NCI-H2107 (cell line): ENCODE data around the gene KLRF2.

Source experiments
- DNase-seq: peaks from one replicate; lab custom pipeline; 2025; lab: John Stamatoyannopoulos, UW

KLRF2 gene

DNA sequence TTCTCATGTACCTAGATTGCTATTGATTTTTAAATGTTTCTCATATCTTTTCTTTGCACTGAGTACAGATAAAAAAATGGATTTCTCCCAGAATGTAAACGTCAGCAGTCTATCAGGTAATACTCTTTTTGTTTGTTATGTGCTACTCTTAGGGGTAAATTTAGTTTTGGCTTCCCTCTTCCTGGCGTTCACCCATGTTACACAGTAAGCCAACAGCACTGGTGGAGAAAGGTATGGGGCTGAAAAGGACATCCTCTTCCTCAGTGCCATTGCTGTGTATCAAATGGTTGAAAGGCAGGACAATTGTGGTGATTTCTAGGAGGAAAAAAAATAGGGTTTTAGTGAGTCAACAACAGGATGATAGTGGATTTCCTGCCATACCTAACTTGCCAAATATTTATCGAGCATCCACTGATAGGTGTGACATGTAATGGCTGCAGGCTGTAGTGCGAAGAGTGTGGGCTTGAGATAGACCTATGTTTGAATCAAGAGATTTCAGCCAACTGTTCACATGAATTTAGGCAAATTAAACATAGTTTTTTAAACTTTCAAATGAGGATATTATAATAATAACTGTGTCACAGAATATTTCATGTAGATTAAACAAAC, 7.5 kb downstream of the KLRF2 start:
- DNase-seq, result no peak

DNA sequence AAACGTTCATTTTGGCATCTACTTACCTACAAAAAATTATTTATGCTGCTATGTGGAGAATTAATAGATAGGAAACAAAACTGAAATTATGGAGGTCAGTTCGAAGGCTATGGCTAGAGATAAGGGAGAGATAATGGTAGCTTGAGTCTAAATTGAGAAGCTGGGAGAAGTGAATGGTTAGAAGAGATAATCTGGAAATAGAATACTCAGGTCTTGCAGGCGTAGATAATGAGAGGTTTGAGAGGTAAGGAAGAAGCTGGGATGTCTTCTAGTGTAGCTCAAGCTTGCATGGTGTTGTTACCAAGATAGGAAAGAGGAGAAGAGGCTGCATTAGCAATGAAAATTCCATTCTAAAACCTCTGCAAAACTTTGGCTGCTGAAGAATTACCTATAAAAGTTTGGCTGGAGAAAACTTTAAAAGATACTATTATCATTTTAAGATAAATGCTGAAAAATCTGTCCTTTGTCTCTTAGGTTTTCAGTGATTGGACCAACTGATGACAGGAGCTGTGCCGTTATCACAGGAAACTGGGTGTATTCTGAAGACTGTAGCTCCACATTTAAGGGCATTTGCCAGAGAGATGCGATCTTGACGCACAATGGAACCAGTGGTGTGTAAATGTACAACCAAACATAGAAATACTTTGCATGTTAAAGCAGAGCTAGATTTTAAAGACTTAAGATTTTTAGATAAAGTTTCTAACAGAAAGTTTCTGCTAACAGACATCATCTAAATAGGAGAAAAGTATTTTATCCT, 14.1 kb downstream of the KLRF2 start:
- no peak for DNase-seq

DNA sequence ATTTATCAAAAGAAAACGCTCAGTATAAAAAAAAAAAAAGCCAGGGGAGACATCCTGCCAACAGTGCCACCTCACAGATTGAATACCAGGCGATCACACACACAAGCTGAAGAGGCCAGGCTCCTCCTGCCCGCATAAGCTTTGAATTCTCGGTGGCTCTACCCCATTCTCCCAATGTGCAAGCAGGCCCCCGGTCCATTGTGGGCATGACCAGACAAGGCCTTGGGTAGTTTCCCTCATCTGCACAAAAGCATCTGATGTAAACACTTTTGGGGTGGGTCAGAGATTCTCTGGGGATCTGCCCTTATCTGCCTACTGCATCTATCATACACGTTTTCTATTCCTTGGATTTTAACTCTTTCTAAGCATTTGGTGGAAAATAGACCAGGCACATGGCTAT, 16.2 kb downstream of the KLRF2 start:
- no peak for DNase-seq

DNA sequence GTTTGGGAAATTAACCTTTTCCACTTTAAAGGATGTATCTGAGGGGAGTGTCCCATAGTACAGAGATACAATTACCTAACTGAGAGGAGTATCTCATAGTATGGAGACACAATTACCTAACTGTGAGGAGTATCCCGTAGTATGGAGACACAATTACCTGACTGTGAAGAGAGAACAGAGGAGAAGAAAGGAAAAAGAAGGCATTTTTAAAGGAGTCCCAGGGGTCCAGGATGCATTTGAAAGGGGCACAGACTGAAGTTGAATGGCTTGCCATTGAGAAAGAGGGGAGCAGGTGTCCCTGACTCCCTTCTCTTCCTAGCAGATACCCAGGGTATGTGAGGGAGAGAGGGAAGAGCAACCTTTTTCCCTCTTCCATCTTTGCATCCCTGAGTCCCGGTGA, 17.9 kb downstream of the KLRF2 start:
- DNase-seq, result no peak

DNA sequence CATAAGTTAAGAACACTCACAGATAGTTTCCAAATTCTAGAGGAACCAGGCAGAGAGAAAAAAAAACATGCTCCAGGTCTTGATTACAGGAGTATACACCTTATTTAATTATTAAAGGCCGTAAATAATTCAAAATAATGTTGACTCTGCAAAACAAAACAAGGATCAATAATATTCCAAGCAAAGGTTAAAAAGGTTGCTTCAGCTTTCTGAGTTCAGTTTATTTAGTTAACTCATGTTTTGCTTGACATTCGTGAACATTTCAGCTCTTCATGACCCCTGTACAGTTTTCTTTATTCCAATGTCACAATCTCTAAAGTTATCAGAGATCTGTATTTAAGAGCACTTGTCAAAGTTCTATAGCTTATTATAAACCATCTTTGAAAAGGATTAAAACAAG, 19.6 kb downstream of the KLRF2 start:
- no peak for DNase-seq

DNA sequence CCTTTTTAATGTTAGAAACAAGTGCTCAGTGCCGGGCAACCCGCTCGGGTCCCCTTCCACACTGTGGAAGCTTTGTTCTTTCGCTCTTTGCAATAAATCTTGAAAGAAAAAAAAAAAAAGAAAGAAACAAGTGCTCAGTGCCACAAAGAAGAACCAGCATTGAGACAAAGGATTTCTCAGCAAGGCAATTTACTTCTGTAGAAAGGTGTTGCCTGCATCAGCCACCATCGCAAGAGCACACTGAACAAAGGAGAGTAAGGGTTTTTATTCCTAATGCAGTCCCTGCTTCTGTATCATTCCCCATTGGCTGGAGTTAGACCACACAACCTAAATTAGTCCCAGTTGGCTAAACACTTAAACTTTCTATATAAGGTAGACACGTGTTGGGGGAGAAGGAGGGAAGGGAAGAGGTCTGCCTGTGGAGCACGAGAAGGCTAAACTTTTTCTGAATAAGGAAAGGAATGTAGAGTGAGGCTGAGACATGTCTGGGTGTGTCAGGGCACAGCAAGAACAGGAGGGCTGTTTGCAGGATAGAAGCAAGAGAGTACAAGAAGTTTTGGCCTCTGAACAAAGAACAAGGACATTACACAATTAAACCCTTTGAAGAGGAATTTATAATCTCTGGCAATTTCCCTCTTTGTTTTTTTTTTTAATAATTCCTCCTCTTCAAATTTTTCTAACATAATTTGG, 21.4 kb downstream of the KLRF2 start:
- DNase-seq, result no peak

DNA sequence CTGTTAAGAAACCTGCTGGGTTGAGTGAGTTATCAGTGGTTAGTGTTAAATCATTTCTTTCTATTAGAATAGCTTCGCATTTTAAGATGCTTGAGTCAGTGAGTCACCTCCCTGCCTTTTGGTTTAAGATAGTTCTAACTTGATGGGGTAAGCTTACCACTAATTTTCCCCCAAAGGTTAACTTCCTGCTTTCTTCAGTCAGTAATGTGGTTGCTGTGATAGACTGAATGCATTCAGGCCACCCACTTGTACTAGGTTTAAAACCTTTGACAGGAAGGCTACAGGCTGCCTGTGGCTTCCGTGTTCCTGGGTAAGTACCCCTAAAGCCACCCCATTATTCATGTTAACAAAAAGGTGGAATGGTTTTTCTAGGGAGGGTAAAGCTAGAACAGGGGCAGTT, 25.6 kb downstream of the KLRF2 start:
- DNase-seq, result no peak

DNA sequence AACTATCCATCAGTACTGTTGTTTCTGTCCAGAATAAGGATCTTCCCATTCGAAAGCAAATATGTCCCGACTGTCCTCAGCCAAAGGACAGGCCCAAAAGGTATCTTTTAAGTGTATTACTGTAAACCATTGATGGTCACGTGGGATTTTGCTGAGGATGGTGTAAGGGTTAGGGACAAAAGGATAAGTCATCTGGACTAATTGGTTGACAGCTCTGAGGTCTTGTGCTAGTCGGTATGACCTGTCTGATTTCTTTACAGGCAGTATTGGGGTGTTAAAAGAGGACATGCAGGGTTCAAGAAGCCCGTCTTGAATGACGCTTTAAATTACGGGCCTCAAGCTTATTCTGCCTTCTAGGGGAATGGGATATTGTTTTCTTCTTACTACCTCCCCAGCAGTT, 26.5 kb downstream of the KLRF2 start:
- DNase-seq, result no peak

DNA sequence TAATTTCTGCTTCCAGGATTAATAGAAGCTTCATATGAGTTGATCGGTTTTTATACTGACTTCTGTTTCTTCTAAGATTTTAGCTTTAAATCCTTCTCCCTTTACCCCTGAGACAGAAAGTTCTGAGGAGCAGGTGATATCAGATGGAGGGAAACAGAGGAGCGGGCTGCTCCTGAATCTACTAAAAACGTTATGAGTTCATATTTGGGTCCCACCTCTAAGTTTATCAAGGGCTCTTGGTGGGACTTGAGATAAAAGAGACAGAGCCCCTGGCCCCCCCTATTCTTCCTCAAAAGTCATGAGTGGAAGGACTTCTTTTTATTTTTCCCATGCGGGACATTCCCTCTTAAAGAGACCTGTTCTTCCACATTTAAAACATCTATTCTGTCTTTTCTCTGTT, 27.1 kb downstream of the KLRF2 start:
- no peak for DNase-seq

DNA sequence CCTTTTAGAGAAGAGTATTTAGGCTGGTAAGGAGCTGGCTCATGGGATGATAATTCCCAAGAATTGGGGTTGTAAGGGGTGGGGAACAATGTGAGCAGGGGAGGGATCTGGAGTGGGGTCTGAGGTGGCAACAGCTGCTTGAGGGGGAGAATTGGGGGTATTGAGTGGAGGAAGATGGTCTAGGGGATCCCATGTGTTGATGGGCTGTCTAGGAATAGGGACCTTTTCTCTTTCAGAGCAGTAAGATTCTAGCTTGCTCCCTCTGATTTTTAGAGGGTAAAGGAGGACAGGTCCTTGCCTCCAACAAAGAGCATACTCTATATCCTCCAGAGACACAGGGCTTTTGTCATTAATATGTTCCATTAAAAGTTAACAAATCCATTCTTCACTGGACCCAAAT, 28.4 kb downstream of the KLRF2 start:
- DNase-seq, result no peak

DNA sequence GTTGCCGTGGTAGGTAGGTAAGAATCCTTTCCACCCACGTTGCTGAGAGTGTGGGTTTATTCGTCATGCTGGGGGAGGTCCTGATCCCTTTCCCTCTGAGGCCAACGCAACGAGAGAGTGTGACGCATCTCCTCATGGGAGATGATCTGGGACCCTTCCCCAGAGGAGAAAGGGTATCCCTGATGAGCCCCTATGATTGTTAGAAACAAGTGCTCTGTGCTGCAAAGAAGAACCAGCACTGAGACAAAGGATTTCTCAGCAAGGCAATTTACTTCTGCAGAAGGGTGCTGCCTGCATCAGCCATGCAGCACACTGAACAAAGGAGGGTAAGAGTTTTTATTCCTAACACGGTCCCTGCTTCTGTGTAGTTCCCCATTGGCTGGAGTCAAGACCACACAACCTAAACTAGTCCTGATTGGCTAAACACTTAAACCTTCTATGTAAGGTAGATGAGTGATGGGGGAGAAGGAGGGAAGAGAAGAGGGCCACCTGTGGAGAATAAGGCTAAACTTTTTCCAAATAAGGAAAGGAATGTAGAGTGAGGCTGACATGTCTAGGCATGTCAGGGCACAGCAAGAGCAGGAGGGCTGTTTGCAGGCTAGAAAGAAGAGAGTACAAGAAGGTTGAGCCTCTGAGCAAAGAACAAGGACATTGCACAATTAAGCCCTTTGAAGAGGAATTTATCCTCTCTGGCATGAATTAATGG, 29.6 kb downstream of the KLRF2 start:
- no peak for DNase-seq

DNA sequence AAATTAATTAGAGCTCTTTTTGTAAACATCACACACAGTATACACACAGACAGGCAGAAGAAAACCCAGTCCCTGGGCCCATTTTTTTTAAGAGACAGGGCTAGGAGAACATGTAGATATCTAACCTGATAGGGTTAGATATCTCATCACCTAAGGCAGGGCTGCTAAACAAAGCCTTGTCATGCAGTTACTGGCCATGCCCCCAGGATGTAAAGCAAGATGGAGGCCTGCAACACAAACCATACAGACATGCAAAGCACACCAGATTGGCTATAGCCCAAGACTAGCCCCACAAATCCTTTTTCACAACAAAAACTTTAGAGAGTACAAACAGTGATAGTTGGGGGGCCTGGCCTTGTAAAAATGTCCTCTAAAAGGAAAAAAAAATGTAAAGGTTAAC, 30.4 kb downstream of the KLRF2 start:
- no peak for DNase-seq

DNA sequence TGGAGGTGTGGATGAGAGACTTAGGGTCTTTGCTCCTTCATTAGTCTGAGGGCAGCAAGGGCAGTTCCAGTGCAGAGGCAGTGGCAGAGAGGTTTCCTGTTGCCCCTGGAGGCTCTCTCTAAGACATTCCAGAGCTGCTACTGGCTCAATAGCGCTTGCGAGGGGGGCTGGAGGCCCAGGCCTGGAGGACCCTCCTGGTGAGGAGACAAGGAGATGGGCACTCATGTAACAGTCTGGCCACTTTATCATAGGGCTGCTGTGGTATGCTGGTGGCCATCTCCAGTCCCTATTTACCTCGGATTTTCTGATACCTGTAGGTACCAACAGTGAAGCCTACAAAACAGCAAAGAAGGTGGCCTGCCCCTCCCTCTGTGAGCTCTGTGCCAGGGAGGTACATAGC, 38.2 kb downstream of the KLRF2 start:
- DNase-seq, result no peak

DNA sequence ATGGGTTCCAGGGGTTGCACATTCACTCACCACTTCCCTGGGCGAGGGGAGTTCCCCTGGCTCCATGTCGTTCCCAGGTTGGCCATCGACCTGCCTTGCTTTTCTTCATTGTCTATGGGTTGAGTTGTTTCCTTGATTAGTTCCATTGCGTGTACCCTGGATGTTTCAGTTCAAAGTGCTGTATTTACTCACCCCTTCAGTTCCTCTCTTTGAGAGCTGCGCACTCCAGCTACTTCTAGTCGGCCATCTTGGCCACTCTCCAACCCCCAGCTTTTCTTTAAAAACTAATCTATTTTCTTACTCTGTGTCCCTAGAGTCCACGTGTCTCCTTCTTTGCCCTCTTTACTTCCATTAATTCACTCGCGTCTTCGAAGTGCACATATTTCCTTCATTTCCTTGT, 39.2 kb downstream of the KLRF2 start:
- no peak for DNase-seq

DNA sequence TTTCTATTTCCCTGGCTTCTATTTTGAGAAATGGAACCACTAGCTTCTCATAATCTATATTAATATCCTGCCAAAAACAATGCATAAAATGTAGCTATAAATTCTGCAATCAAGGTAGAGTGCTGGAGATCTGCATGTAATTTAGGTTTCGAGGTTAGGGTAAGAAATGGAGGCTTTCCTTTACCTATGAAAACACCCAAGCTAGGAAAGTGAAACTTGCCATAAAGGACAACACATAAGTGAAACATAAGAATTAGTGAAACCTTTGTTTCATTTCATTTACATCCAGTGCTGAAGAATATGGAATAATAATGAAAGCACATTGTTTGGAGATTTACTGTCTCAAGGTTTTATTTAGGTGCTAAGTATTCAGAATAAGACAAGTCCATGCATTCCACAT, 41.1 kb downstream of the KLRF2 start:
- DNase-seq, result no peak

DNA sequence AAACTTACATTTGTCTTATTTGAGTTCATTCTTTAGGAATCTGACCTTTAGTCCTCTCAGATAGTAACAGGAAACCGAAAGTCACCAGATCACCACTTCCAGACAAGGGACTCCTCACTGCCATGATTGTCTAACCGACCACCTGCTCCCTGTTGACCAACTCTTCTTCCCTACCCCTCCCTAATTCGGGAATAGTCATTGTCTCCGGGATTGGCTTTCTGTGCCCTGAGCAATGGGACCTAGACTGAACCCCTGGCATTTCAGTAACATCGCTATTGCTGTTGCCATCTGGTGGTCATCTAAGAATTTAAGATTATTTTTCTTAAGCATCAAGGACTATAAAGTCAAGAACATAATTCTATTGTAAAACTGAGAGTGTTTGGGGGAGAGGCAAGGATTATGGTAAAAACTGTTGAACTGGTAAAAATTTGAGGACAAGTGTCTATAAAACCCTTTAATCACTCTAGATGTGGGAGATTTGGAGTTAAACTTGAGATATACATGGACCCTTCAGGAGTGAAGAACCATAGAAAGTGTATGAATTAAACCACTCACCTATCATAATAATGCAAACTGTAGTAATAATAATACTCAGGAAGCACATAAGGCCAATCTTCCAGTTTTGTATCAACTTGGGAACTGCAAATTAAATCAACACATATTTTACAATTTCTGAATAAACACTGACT, 44.6 kb downstream of the KLRF2 start:
- DNase-seq, result no peak

DNA sequence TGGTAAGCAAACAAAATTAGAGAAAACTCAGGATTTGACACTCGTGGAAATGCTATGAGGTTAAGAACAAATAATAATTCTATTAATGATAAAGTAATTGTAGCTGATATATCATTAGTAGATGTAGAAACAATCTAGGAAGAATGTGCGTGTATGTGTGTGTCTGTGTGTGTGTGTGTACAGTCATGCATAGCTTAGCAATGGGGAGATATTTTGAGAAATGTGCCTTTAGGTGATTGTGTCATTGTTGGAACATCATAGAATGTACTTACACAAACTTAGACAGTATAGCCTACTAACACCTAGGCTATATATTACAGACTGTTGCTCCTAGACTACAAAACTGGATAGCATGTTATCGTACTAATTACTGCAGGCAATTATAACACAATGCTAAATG, 45.6 kb downstream of the KLRF2 start:
- DNase-seq, result no peak

DNA sequence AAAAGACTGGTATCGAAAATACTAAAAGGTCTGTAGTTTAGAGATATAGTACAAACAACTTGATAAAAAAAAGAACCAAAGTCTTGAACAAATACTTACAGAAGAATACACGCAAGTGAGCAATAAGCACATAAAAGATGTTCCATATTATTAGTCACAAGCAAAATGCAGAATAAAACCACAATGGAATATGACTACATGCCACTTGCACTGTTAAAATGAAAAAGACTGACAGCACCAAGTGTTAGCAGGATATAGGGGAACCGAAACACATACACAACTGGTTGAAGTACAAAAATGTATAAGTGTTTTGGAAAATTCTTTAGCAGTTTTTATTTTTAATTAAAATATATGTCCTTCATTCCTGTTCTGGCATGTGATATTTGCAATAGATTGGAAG, 47.3 kb downstream of the KLRF2 start:
- no peak for DNase-seq

DNA sequence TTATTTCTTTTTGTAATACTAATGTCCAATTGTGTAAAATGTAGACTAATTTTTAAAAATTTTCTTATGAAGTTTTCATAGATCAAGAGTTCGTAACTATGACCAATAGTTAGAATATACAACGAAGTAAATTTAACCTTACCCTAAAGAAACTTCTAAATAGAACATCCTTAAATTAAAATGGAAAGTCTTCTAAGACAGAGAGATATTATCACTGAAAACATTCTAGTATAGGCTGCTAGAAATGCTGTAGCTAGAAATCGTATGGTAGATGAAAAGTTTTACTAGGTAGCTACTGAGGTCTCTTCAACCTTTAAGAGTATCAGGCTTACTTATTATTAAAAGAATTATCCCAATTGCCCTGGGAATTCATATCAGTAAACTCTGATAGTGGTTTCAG, 50.0 kb downstream of the KLRF2 start:
- no peak for DNase-seq

DNA sequence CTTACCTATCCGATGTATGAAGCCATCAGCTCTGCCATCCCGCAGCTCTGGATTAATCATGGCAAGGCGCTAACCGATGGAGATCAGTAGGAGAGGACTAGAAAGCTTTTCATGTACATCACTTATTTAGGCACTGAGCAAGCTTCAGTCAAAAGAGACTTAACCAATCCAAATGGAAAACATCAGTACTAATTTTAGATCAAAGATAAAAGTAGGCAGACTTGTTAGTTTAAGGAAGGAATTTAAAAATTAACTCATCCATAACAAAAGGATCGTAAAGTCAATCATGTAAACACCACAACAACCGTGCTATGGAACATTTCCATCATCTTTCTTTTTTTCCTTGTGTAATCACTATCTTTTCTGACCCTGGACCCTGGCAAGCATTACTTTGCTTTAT, 51.0 kb downstream of the KLRF2 start, which contains the start of gene CLEC2A:
TSS of gene CLEC2A (minus strand) at position 101 of the 400 bp plus-strand sequence. CDS start at position 60, 41 bp downstream.
- no peak for DNase-seq

DNA sequence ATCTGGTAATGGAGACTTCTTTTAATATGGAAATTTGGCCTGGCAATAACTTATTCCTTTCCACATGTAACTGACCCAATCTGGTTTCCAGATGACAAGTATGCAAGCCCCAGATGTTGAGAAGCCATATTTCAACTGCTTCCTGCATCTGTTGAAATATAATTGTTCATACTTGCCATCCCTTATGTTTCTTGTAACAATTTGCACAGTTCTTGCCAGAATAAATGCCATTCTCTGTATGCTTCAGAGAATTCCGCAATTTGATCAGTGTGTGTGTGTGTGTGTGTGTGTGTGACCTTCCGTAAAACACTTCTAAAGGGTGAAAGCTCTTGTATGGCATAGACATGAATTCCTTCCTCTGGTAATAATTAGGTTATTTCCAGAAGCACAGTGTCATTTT, 52.7 kb downstream of the KLRF2 start:
- no peak for DNase-seq

DNA sequence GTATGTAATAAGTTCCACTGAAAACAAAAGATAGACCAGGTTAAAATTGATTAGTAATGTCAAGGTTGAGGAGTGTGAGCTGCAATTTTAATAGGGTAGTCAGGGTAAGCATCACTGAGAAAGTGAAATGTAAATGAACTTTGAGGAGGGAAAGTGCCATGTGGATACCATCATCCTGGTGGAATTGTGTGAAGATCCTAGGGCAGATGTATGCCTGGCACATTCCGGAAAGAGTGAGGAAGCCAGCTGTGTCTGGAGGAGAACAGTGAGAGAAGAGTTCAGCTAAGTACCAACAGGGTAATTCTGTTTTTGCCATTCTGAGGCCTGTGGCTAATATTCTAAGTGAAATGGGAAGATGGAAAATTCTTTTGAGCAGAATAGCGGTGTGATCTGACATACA, 53.7 kb downstream of the KLRF2 start:
- no peak for DNase-seq
